Stimulated activated CD4-positive, alpha-beta T cell treated with anti-CD3 and anti-CD28 coated beads, Interleukin-12 subunit alpha, Interleukin-12 subunit beta, amount 100 ng/mL, for 48 hours (primary cell): ENCODE data around the gene RBKS.

ENCODE experiments used
- DNase-seq, 3 donors: peaks; one replicate each; pipeline ENCODE4 v3.0.0-alpha.2; 2020; ENCODE audit warnings: low read depth in 2 of 3, low spot score in 1 of 3

RBKS gene

GRCh38 chr2:27737676-27738348 lies 152.4 kb downstream of the RBKS start:
- DNase-seq = no peak

DNA sequence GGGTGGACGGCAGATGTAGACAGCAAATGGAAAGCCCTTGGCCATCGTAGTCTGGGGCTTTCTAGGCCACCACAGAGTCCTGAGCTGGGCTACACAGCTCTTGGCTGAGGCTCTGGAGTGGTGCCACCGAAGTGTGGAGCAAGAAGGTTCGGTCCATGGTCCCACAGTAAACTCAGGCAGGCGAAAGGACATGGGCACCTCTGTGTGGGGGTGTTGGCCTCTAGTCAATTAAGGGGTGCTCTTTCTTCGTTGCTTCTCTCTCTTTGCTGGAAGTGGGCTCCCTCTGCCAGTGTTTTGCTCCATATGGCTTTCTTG lies 153.3 kb downstream of the RBKS start:
- DNase-seq = no peak

DNA sequence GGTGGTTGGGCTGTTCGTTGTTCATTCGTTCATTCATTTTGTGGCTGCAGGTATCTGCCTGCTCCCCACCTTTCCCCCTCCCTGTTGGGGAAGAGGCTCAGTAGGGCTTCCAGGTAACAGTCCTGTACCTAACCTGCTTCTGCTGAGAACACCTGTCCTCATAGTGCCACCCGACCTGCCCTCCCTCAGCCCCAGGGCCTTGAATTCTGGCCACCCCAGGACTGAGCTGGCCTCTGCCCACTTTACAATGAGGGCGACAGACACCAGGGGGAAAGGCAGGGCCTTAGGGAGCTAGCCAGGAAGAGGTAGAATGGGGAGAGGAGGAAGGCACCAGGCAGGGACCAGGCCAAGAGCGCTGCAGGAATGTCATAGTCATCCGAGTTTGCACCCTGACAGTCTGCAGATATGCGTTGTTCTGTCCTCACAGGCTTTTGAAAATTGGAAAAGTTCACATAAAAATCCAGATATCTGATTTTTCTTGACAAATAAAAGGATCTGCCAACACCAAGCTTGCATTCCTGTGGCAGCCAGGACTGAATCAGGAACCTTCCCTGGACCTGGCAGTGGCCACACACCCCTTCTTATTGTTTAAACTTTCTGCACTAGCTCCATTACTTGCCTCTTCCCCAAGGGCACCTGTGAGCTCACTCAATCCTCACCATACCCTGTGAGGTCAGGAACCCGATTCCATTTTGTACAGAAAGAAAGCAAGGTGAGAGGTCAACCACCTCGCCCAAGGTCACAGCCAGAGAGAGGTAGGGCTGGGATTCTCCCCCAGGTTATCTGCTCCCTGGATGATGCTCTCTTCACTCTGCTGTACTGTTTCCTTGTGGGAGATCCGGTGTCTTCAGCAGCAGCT lies 153.9 kb downstream of the RBKS start:
- DNase-seq = no peak

DNA sequence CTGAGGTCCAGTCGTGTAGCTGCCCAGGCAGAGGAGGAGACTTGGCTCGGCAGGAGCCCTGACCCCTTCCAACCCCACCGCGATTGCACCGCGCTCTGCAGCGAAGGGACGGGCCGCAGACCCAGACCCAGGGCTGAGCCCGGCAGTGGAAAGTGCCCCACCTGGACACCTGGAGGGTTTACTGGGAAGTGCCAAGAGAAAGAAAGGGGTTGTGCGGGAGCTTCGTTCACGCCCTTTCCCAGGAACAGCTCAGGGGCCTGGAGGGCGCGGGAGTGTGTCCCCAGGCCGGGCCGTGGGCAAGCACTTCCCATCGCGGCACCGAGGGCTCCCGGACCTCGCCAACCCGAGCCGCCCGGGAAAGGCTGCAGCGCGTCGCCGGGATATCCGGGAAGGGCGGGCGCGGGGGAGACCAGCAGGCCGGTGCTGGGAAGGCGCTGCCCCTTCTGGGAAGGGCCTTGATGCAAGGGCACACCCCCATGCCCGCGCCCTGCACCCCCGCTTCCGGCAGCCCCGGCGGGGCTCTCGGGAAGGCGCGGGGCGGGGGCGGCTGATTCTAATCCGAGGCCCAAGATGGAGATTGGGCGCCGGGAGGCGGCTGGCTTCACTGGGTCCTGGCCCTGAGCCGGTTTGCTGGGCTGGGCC lies 154.8 kb downstream of the RBKS start:
- peak; percentile 52 to 63 (median 59) for DNase-seq

DNA sequence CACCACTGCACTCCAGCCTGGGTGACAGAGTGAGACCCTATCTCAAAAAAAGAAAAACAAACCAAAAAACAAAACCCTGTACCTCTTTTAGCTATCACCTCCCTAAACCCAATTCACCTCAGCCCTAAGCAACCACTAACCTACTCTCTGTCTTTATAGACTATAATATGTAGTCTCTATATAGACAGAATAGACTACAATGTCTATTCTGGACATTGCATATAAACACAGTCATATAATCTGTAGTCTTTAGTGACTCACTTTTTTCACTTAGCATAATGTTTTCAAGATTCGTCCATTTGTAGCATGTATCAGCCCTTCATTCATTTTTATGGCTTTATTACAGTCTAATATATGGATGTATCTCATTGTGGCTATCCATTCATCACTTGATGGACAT lies 155.9 kb downstream of the RBKS start:
- no peak for DNase-seq
